ENCODE results near the gene HOXC10. TPM values are rescaled to one million over a fixed set of nuclear protein-coding genes. Genes with fewer than 3 reads are reported as not detected.

Gene HOXC10
- total and polyA plus RNA-seq, 2 experiments from 2014 or later: not detected

- H3K9me2 ChIP-seq (ENCODE audit: insufficient read depth): no peaks in the 10 kb centered on the region
- H3K4me3 Mint-ChIP-seq: no peak overlapping the region
These were observed 32.6 kb upstream of the HOXC10 start for GRCh38 chr12:53952335-53952694.

More at GRCh38 chr12:53952335-53952694, 32.6 kb upstream of the HOXC10 start:
- H3K4me1 ChIP-seq (ENCODE audit: insufficient read depth): peaks cover 27% of the 10 kb centered on the region
- H3K36me3 ChIP-seq (ENCODE audit: insufficient read depth): no peaks in the 10 kb centered on the region
- no peak overlapping the region for H2AFZ ChIP-seq
- H3K27me3 ChIP-seq (ENCODE audit: insufficient read depth): peaks cover 100% of the 10 kb centered on the region
- H3K27ac ChIP-seq (ENCODE audit: low read depth): no peak overlapping the region
- H4K20me1 ChIP-seq (replicated peaks; ENCODE audit: insufficient read depth): peaks cover 64% of the 10 kb centered on the region
- H3K4me3 ChIP-seq: peak overlapping the region; percentile 22; the same call in 1 of the 2 replicates
- TF ChIP-seq CTCF (conservative IDR thresholded peaks at IDR 0.05; ENCODE audit: low read depth in 2 of 2): no peak
- no peak for TF ChIP-seq STAT1 (IDR thresholded peaks at IDR 0.05; ENCODE audit: unreplicated experiment)
- no peak for TF ChIP-seq REST (IDR thresholded peaks at IDR 0.05; ENCODE audit: unreplicated experiment)
- no peak for TF ChIP-seq ETS1 (IDR thresholded peaks at IDR 0.05)
- TF ChIP-seq EZH2 (IDR thresholded peaks at IDR 0.05; ENCODE audit: low read depth, unreplicated experiment): no peak
- TF ChIP-seq ZNF462 (CRISPR knock-in tag; IDR thresholded peaks at IDR 0.05): no peak
- no peak for TF ChIP-seq CREB1 (CRISPR knock-in tag; IDR thresholded peaks at IDR 0.05; ENCODE audit: low read depth)
- TF ChIP-seq EZH2phosphoT487 (IDR thresholded peaks at IDR 0.05; ENCODE audit: unreplicated experiment): no peak
- no peak for TF ChIP-seq JUNB (IDR thresholded peaks at IDR 0.05; ENCODE audit: unreplicated experiment)
- TF ChIP-seq ZNF331 (CRISPR knock-in tag; IDR thresholded peaks at IDR 0.05; ENCODE audit: low read depth): no peak
- no peak for TF ChIP-seq POLR2AphosphoS5 (IDR thresholded peaks at IDR 0.05; ENCODE audit: low read depth)
- no peak for TF ChIP-seq NANOG (IDR thresholded peaks at IDR 0.05; ENCODE audit: borderline replicate concordance)
- TF ChIP-seq ZNF114 (CRISPR knock-in tag; IDR thresholded peaks at IDR 0.05): no peak
- H3K79me2 ChIP-seq (replicated peaks; ENCODE audit: insufficient read depth): no peaks in the 10 kb centered on the region
- no peak overlapping the region; the same call in 1 of the 2 replicates for H3K4me2 ChIP-seq
- peaks cover 30% of the 10 kb centered on the region for H3K4me1 Mint-ChIP-seq
- DNase-seq (ENCODE audit: low spot score) (peak; percentile 54), ATAC-seq (peak; percentile 11)
- H3K36me3 Mint-ChIP-seq (ENCODE audit: low read depth): peaks cover 3% of the 10 kb centered on the region; the same call in 1 of the 3 replicates
- H3K27ac Mint-ChIP-seq: no peak overlapping the region
- H3K9me3 Mint-ChIP-seq: peaks cover 6% of the 10 kb centered on the region; the same call in 2 of the 3 replicates
- H3K27me3 Mint-ChIP-seq (ENCODE audit: insufficient read depth, low read depth, poor library complexity): peaks cover 98% of the 10 kb centered on the region
- H3F3A ChIP-seq (replicated peaks; ENCODE audit: low read depth): peaks cover 52% of the 10 kb centered on the region

Data from GM23338 (cell line).